HEK293 (cell line): Measurements from ENCODE around the gene TNIP1.

Experiments used
- CTCF ChIA-PET: fragments of 350-600 bp; formaldehyde crosslinking; extraction: SDS; loops from one replicate; lab custom pipeline; 2021; ENCODE audit warnings: antibody characterized with exemption; lab: Yijun Ruan, JAX
- POLR2A ChIA-PET: fragments of 300-600 bp; formaldehyde crosslinking; extraction: SDS; loops from one replicate; lab custom pipeline; 2020; ENCODE audit warnings: antibody characterized with exemption, inconsistent platforms; lab: Yijun Ruan, JAX
- H3K27ac ChIP-seq: fragments of 200-500 bp; sonication (Bioruptor generic); 2 replicates; pipeline ENCODE4 v1.5.1; 2014; ENCODE audit warnings: low read depth, low read length, control low read depth, inconsistent platforms; ENCODE audit errors: extremely low read depth
- H3K36me3 ChIP-seq, 2 experiments: fragments of 200-500 bp in 1 of 2; sonication (Bioruptor generic) in 1 of 2; 1 replicate in 1 of 2; 2 replicates in 1 of 2; pipeline ENCODE4 v1.5.1; 2014 to 2017; ENCODE audit warnings: inconsistent platforms in 2 of 2, low read length in 2 of 2; ENCODE audit not compliant: control insufficient read depth in 2 of 2, insufficient read depth in 1 of 2
- H3K4me1 ChIP-seq: fragments of 200-500 bp; sonication (Bioruptor generic); 2 replicates; pipeline ENCODE4 v1.5.1; 2014; ENCODE audit warnings: mild to moderate bottlenecking, low read length, inconsistent platforms; ENCODE audit not compliant: control insufficient read depth, insufficient read depth
- H3K4me3 ChIP-seq: 2 replicates; pipeline ENCODE4 v1.5.1; 2011; ENCODE audit warnings: low read depth, mild to moderate bottlenecking, control low read depth, low read length, moderate library complexity
- H3K9me3 ChIP-seq: fragments of 200-500 bp; sonication (Bioruptor generic); 2 replicates; pipeline ENCODE4 v1.5.1; 2014; ENCODE audit warnings: low read depth, low read length, inconsistent platforms; ENCODE audit not compliant: control insufficient read depth, insufficient read depth
- EGR2 ChIP-seq: fragments of 450-650 bp; formaldehyde crosslinking; IDR thresholded peaks from 2 replicates; pipeline ENCODE4 v1.5.1; 2016; ENCODE audit warnings: low read depth, missing biosample characterization, missing genetic modification characterization
- GLI2 ChIP-seq: fragments of 450-650 bp; formaldehyde crosslinking; IDR thresholded peaks from 2 replicates; pipeline ENCODE4; 2017; ENCODE audit warnings: missing biosample characterization, missing genetic modification characterization, low read depth, borderline replicate concordance
- KLF10 ChIP-seq: fragments of 450-650 bp; IDR thresholded peaks from 2 replicates; pipeline ENCODE4 v1.5.1; 2018; ENCODE audit warnings: missing biosample characterization, mild to moderate bottlenecking, missing genetic modification characterization
- MYNN ChIP-seq: fragments of 450-650 bp; formaldehyde crosslinking; IDR thresholded peaks from 2 replicates; pipeline ENCODE4 v1.5.1; 2016; ENCODE audit warnings: missing biosample characterization, missing genetic modification characterization, borderline replicate concordance
- SP3 ChIP-seq: fragments of 450-650 bp; formaldehyde crosslinking; IDR thresholded peaks from 2 replicates; pipeline ENCODE4 v1.5.1; 2016; ENCODE audit warnings: missing biosample characterization, missing genetic modification characterization
- TRIM28 ChIP-seq: IDR thresholded peaks from 2 replicates; pipeline ENCODE4 v1.6.1; 2011; ENCODE audit warnings: low read length, control low read depth, borderline replicate concordance
- ZFHX2 ChIP-seq: fragments of 450-650 bp; formaldehyde crosslinking; conservative IDR thresholded peaks from 2 replicates; pipeline ENCODE4 v1.5.1; 2016; ENCODE audit warnings: missing biosample characterization, missing genetic modification characterization
- ZNF132 ChIP-seq: fragments of 450-650 bp; formaldehyde crosslinking; IDR thresholded peaks from 2 replicates; pipeline ENCODE4 v1.5.1; 2017; ENCODE audit warnings: missing biosample characterization, missing genetic modification characterization, borderline replicate concordance
- ZNF16 ChIP-seq: fragments of 450-650 bp; formaldehyde crosslinking; IDR thresholded peaks from 2 replicates; pipeline ENCODE4 v1.5.1; 2016; ENCODE audit warnings: low read depth, missing biosample characterization, missing genetic modification characterization
- ZNF239 ChIP-seq: fragments of 450-650 bp; formaldehyde crosslinking; IDR thresholded peaks from 2 replicates; pipeline ENCODE4 v1.5.1; 2016; ENCODE audit warnings: missing biosample characterization, missing genetic modification characterization
- ZNF274 ChIP-seq, 2 experiments: fragments of 200-500 bp in 1 of 2; fragments of 450-650 bp in 1 of 2; sonication (Bioruptor generic) in 1 of 2; formaldehyde crosslinking in 1 of 2; IDR thresholded peaks; 2 replicates each; pipeline versions ENCODE4 v1.5.1 to v1.6.1; 2014 to 2016; ENCODE audit warnings: borderline replicate concordance in 1 of 2, inconsistent platforms in 1 of 2, low read length in 1 of 2, missing biosample characterization in 1 of 2, missing genetic modification characterization in 1 of 2
- ZNF280D ChIP-seq: fragments of 450-650 bp; formaldehyde crosslinking; IDR thresholded peaks from 2 replicates; pipeline ENCODE4 v1.5.1; 2016; ENCODE audit warnings: missing biosample characterization, missing genetic modification characterization
- ZNF302 ChIP-seq: fragments of 450-650 bp; formaldehyde crosslinking; IDR thresholded peaks from 2 replicates; pipeline ENCODE4 v1.5.1; 2016; ENCODE audit warnings: missing biosample characterization, missing genetic modification characterization, low read depth
- ZNF423 ChIP-seq: fragments of 450-650 bp; formaldehyde crosslinking; IDR thresholded peaks from 2 replicates; pipeline ENCODE4 v1.5.1; 2016; ENCODE audit warnings: missing biosample characterization, missing genetic modification characterization
- ZNF518A ChIP-seq: fragments of 450-650 bp; formaldehyde crosslinking; conservative IDR thresholded peaks from 2 replicates; pipeline ENCODE4 v1.5.1; 2016; ENCODE audit warnings: low read depth, missing biosample characterization, missing genetic modification characterization
- ZNF558 ChIP-seq: fragments of 450-650 bp; formaldehyde crosslinking; IDR thresholded peaks from 2 replicates; pipeline ENCODE4 v1.5.1; 2016; ENCODE audit warnings: missing biosample characterization, missing genetic modification characterization
- ZNF664 ChIP-seq: fragments of 450-650 bp; formaldehyde crosslinking; IDR thresholded peaks from 2 replicates; pipeline ENCODE4 v1.5.1; 2016; ENCODE audit warnings: missing biosample characterization, missing genetic modification characterization
- ZNF677 ChIP-seq: fragments of 450-650 bp; IDR thresholded peaks from 2 replicates; pipeline ENCODE4 v1.5.0; 2018; ENCODE audit warnings: missing biosample characterization, mild to moderate bottlenecking, missing genetic modification characterization, moderate library complexity
- ZNF843 ChIP-seq: fragments of 450-650 bp; formaldehyde crosslinking; IDR thresholded peaks from 2 replicates; pipeline ENCODE4 v1.5.1; 2016; ENCODE audit warnings: missing biosample characterization, missing genetic modification characterization

Gene TNIP1

GRCh38 chr5:151066920-151067319 lies 13.9 kb downstream of the TNIP1 start:
- ChIA-PET POLR2A (no interaction called here), CTCF (no interaction called here)
- Histone ChIP-seq H3K27ac (no peak overlapping the region), H3K9me3 (no peaks in the 10 kb centered on the region), H3K36me3 (peaks cover 0 to 36% of the 10 kb centered on the region in 2 experiments; a peak in 1 of 3 replicates), H3K4me3 (no peak overlapping the region), H3K4me1 (no peaks in the 10 kb centered on the region)
- TF ChIP-seq ZFHX2 (tag by site-specific recombination) (0 out of 2 replicates have a peak, but pooled peaks have one; percentile 24), GLI2 (no peak), EGR2 (tag by site-specific recombination) (0 out of 2 replicates have a peak, but pooled peaks have one; percentile 24)

GRCh38 chr5:151065609-151066008 lies 15.2 kb downstream of the TNIP1 start:
- POLR2A ChIA-PET, result no interaction called here
- peaks cover 6 to 44% of the 10 kb centered on the region in 2 experiments; a peak in 2 of 3 replicates for H3K36me3 ChIP-seq
- no peak overlapping the region for H3K27ac ChIP-seq
- TF ChIP-seq SP3 (tag by site-specific recombination), result no peak
- TF ChIP-seq ZNF16 (tag by site-specific recombination), result no peak
- no peak for TF ChIP-seq MYNN (tag by site-specific recombination)
- TF ChIP-seq TRIM28, result no peak
- TF ChIP-seq ZNF132 (tag by site-specific recombination), result no peak
- TF ChIP-seq ZNF302 (tag by site-specific recombination), result no peak
- no peak for TF ChIP-seq ZNF423 (tag by site-specific recombination)
- TF ChIP-seq ZNF280D (tag by site-specific recombination), result no peak
- no peak for TF ChIP-seq ZNF558
- no peak for TF ChIP-seq ZNF274 (IDR thresholded peaks at IDR 0.05; ENCODE audit: low read length)
- TF ChIP-seq ZNF274 (tag by site-specific recombination; IDR thresholded peaks at IDR 0.05; ENCODE audit: borderline replicate concordance), result no peak
- no peak for TF ChIP-seq ZNF518A
- no peak for TF ChIP-seq ZNF664 (tag by site-specific recombination)
- no peak for TF ChIP-seq KLF10
- TF ChIP-seq ZNF677, result no peak
- no peak for TF ChIP-seq ZNF239 (tag by site-specific recombination)
- no peak for TF ChIP-seq ZNF843
- TF ChIP-seq, all 188 proteins: peak for 0
- CTCF ChIA-PET, result interaction anchor here (0.6 to 1.9 kb wide), 7 partner anchors 14 to 458 kb away, joined by 3 to 7 read pairs (median 3); no protein-coding TSS in a partner anchor
- Histone ChIP-seq H3K4me1 (no peaks in the 10 kb centered on the region), H3K4me3 (no peak overlapping the region), H3K9me3 (no peaks in the 10 kb centered on the region)
